Loucy (cell line): Measurements from ENCODE around the gene CLCNKB.

Experiments used
- H2AFZ ChIP-seq: fragments of 200-600 bp; sonication (generic); 2 replicates; pipeline ENCODE4 v1.6.0; 2016; ENCODE audit warnings: antibody characterized with exemption, mild to moderate bottlenecking, low read length, moderate library complexity
- H3F3A ChIP-seq: fragments of 200-600 bp; 2 replicates; pipeline ENCODE4 v1.6.0; 2016; ENCODE audit warnings: antibody characterized with exemption, low read depth, mild to moderate bottlenecking
- H3K27me3 ChIP-seq: fragments of 200-600 bp; sonication (generic); 2 replicates; pipeline ENCODE4 v1.6.1; 2014; ENCODE audit warnings: low read length, mild to moderate bottlenecking; ENCODE audit not compliant: insufficient read depth, poor library complexity, severe bottlenecking
- H3K36me3 ChIP-seq: fragments of 200-600 bp; sonication (generic); 2 replicates; pipeline ENCODE4 v1.6.1; 2016; ENCODE audit warnings: low read length; ENCODE audit not compliant: insufficient read depth
- H3K4me1 ChIP-seq: fragments of 200-600 bp; sonication (generic); 2 replicates; pipeline ENCODE4 v1.5.1; 2014; ENCODE audit warnings: low read length, mild to moderate bottlenecking; ENCODE audit not compliant: insufficient read depth, poor library complexity, severe bottlenecking
- H3K4me2 ChIP-seq: fragments of 200-600 bp; sonication (generic); 2 replicates; pipeline ENCODE4 v1.6.0; 2014; ENCODE audit warnings: antibody characterized with exemption, low read length, low read depth, mild to moderate bottlenecking; ENCODE audit not compliant: poor library complexity, severe bottlenecking
- H3K4me3 ChIP-seq: fragments of 200-600 bp; sonication (generic); 2 replicates; pipeline ENCODE4 v1.5.1; 2014; ENCODE audit warnings: low read length, mild to moderate bottlenecking, mixed read lengths; ENCODE audit not compliant: poor library complexity, severe bottlenecking
- H3K79me2 ChIP-seq: fragments of 200-600 bp; sonication (generic); 2 replicates; pipeline ENCODE4 v1.6.1; 2014; ENCODE audit warnings: low read length; ENCODE audit not compliant: insufficient read depth
- H3K9ac ChIP-seq: fragments of 200-600 bp; sonication (generic); 2 replicates; pipeline ENCODE4 v1.6.0; 2014; ENCODE audit warnings: mild to moderate bottlenecking, low read depth, low read length, moderate library complexity; ENCODE audit not compliant: poor library complexity, severe bottlenecking
- H3K9me2 ChIP-seq: fragments of 200-600 bp; sonication (generic); replicated peaks from 2 replicates; pipeline ENCODE4 v1.6.1; 2016; ENCODE audit warnings: low read depth, low read length, mixed read lengths
- H3K9me3 ChIP-seq: fragments of 200-600 bp; sonication (generic); 2 replicates; pipeline ENCODE4 v1.6.1; 2014; ENCODE audit warnings: mild to moderate bottlenecking, antibody characterized with exemption, low read length, low read depth; ENCODE audit not compliant: insufficient read depth
- H4K20me1 ChIP-seq: fragments of 200-600 bp; sonication (generic); 2 replicates; pipeline ENCODE4 v1.6.0; 2014; ENCODE audit warnings: antibody characterized with exemption, low read length, mild to moderate bottlenecking; ENCODE audit not compliant: insufficient read depth, poor library complexity, severe bottlenecking
- CTCF ChIP-seq: fragments of 200-600 bp; sonication (generic); conservative IDR thresholded peaks from 2 replicates; pipeline ENCODE4 v1.5.1; 2014; ENCODE audit warnings: mild to moderate bottlenecking, antibody characterized with exemption, low read length
- EZH2phosphoT487 ChIP-seq: fragments of 200-600 bp; IDR thresholded peaks from 2 replicates; pipeline ENCODE4 v1.6.1; 2018; ENCODE audit warnings: antibody characterized with exemption, mild to moderate bottlenecking, moderate library complexity, borderline replicate concordance

Gene CLCNKB

GRCh38 chr1:16083486-16083885, 39.9 kb downstream of the CLCNKB start:
- Histone ChIP-seq H3K4me1 (peaks cover 5% of the 10 kb centered on the region), H3K9me3 (no peaks in the 10 kb centered on the region), H3K27me3 (no peaks in the 10 kb centered on the region), H3K36me3 (no peaks in the 10 kb centered on the region), H3K4me3 (no peak overlapping the region), H3K4me2 (no peak overlapping the region), H2AFZ (no peak overlapping the region), H4K20me1 (no peaks in the 10 kb centered on the region), H3K9me2 (no peaks in the 10 kb centered on the region), H3K9ac (no peak overlapping the region), H3F3A (no peaks in the 10 kb centered on the region), H3K79me2 (no peaks in the 10 kb centered on the region)
- TF ChIP-seq CTCF (no peak), EZH2phosphoT487 (no peak)

GRCh38 chr1:16085522-16085921, 41.9 kb downstream of the CLCNKB start:
- no peaks in the 10 kb centered on the region for H3K79me2 ChIP-seq

GRCh38 chr1:16087733-16088132, 44.2 kb downstream of the CLCNKB start:
- H3F3A ChIP-seq: no peaks in the 10 kb centered on the region
- H3K4me3 ChIP-seq: no peak overlapping the region
- no peaks in the 10 kb centered on the region for H3K36me3 ChIP-seq
- no peak overlapping the region for H3K4me2 ChIP-seq
- TF ChIP-seq CTCF: no peak
- no peaks in the 10 kb centered on the region for H3K9me2 ChIP-seq
- no peak overlapping the region for H3K9ac ChIP-seq
- H3K79me2 ChIP-seq: no peaks in the 10 kb centered on the region
- no peaks in the 10 kb centered on the region for H3K4me1 ChIP-seq
- no peaks in the 10 kb centered on the region for H3K9me3 ChIP-seq
- H4K20me1 ChIP-seq: no peaks in the 10 kb centered on the region
- H3K27me3 ChIP-seq: no peaks in the 10 kb centered on the region
- H2AFZ ChIP-seq: no peak overlapping the region

More at GRCh38 chr1:16085522-16085921, 41.9 kb downstream of the CLCNKB start:
- H3K36me3 ChIP-seq: no peaks in the 10 kb centered on the region
- H3K9ac ChIP-seq: no peak overlapping the region
- no peaks in the 10 kb centered on the region for H3K27me3 ChIP-seq
- H4K20me1 ChIP-seq: no peaks in the 10 kb centered on the region
- no peaks in the 10 kb centered on the region for H3K9me2 ChIP-seq
- no peak overlapping the region for H2AFZ ChIP-seq
- no peaks in the 10 kb centered on the region for H3K9me3 ChIP-seq
- H3K4me2 ChIP-seq: no peak overlapping the region
- H3K4me3 ChIP-seq: no peak overlapping the region
- no peaks in the 10 kb centered on the region for H3F3A ChIP-seq
- TF ChIP-seq EZH2phosphoT487 (no peak), CTCF (no peak)
- no peaks in the 10 kb centered on the region for H3K4me1 ChIP-seq
